GM21786 (cell line): ENCODE data around the gene RALGAPA1.
"Not testable (repeated sequence)": the region's sequence is repeated elsewhere in the genome, so short reads cannot be mapped to it uniquely, and the experiment has no call there.

Experiments used
- ATAC-seq: cut with Tn5 transposase; IDR thresholded peaks from one replicate; pipeline ENCODE4 v1.9.1; 2021; ENCODE audit not compliant: unreplicated experiment

Gene RALGAPA1

GRCh38 chr14:35766036-35766699, 42.9 kb downstream of the RALGAPA1 start:
- ATAC-seq = no peak

- no peak for ATAC-seq
Measured at GRCh38 chr14:35761922-35762321, 47.2 kb downstream of the RALGAPA1 start.

GRCh38 chr14:35760143-35760542, 49.0 kb downstream of the RALGAPA1 start:
- ATAC-seq = no peak

- no peak for ATAC-seq
Measured at GRCh38 chr14:35758523-35759129, 50.5 kb downstream of the RALGAPA1 start.

- ATAC-seq = no peak
Measured at GRCh38 chr14:35754671-35755070, 54.4 kb downstream of the RALGAPA1 start.

- ATAC-seq = no peak
Measured at GRCh38 chr14:35752380-35752779, 56.7 kb downstream of the RALGAPA1 start.

- ATAC-seq = no peak
Measured at GRCh38 chr14:35750202-35750904, 58.7 kb downstream of the RALGAPA1 start.

- no peak for ATAC-seq
Measured at GRCh38 chr14:35747379-35747778, 61.7 kb downstream of the RALGAPA1 start.

GRCh38 chr14:35742442-35742841, 66.7 kb downstream of the RALGAPA1 start:
- ATAC-seq = no peak

- no peak for ATAC-seq
Measured at GRCh38 chr14:35742032-35742371, 67.1 kb downstream of the RALGAPA1 start.

GRCh38 chr14:35741345-35742031, 67.6 kb downstream of the RALGAPA1 start:
- ATAC-seq = no peak

GRCh38 chr14:35740215-35740614, 68.9 kb downstream of the RALGAPA1 start:
- ATAC-seq = no peak

- not testable (repeated sequence) for ATAC-seq
Measured at GRCh38 chr14:35735163-35735562, 73.9 kb downstream of the RALGAPA1 start.

GRCh38 chr14:35733510-35733909, 75.6 kb downstream of the RALGAPA1 start:
- ATAC-seq = not testable (repeated sequence)

- ATAC-seq = no peak
Measured at GRCh38 chr14:35730871-35731270, 78.2 kb downstream of the RALGAPA1 start.

- no peak for ATAC-seq
Measured at GRCh38 chr14:35727764-35728163, 81.3 kb downstream of the RALGAPA1 start.

- no peak for ATAC-seq
Measured at GRCh38 chr14:35725930-35726329, 83.2 kb downstream of the RALGAPA1 start.

GRCh38 chr14:35715079-35715478, 94.0 kb downstream of the RALGAPA1 start:
- ATAC-seq = no peak

GRCh38 chr14:35712466-35712865, 96.6 kb downstream of the RALGAPA1 start:
- no peak for ATAC-seq

GRCh38 chr14:35708062-35708461, 101.0 kb downstream of the RALGAPA1 start:
- ATAC-seq = no peak

GRCh38 chr14:35705636-35706035, 103.5 kb downstream of the RALGAPA1 start:
- ATAC-seq = no peak
